HG03095 (cell line): Measurements from ENCODE around the gene GFPT2.

Experiments
- ATAC-seq: cut with Tn5 transposase; IDR thresholded peaks from one replicate; pipeline ENCODE4 v1.9.1; 2021; ENCODE audit warnings: moderate library complexity; ENCODE audit not compliant: unreplicated experiment

GFPT2 gene

DNA sequence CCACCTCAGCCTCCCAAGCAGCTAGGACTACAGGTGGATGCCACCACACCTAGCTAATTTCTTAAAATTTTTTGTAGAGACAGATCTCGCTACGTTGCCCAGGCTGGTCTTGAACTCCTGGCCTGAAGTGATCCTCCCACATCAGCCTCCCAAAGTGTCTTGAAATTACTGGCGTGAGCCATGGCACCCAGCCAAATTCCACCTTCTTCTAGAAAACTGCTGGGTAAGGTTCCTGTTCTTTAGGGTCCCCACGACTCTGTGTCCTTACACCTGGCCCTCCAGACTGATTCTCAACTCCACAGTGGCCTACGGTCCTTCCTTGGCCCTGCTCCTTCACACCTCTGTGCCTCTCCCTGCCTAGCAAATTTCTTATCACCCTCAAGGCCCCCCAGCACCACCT, 63.2 kb downstream of the GFPT2 start:
- ATAC-seq = no peak

DNA sequence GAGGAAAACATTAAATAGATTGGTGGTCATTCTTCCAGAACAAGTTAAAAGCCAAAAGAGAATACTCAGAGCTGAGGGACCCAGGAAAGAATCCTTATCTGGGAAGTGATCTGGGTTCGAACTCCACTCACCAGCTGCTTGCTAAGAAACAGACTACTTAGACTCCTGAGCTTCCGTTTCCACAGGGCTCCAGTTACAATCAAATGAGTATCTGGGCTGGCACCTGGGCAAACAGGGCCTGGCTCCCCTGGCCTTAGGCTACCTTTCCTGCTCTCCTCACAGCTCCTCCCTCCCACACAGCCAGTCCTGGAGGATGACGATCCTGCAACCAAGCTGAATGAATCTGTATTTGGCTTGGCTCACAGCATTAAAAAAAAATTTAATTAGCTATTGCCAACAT, 63.7 kb downstream of the GFPT2 start:
- ATAC-seq = no peak

DNA sequence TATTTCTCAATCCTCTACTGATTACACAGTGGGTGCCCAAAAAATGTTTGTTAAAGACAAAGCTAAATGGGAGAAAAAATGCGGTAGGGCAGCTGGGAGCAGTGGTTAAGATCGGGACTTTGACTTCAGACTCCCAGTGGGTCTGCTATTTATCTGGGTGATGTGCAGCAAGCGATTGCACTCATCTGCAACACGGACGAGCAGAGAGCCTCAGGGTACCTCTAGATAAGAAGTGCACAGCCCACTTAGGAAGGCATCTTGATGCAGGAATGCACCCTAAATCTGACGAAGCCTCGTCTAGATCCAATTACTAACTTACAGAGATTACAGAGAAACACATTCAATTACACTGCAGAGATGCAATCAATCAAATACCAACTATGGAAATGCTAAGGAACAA, 65.3 kb downstream of the GFPT2 start:
- no peak for ATAC-seq

DNA sequence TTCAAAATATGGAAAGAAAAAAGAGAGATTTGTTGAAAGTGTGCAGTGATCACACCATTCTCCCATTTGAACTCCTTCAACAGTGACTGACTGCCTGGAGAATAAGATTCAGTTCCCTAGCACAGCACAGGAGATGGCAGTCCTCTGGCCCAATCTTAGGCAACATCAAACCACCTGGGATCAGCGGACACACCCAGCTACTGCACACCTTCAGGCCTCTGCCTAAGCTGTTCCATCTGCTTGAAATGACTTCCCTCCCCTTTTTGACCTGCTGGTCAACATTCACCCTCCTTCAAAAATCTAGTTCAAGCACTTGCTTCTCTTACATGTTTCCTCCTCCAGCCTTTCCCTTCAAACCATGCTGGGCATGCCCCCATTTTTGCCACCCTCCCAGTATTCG, 65.7 kb downstream of the GFPT2 start:
- ATAC-seq = no peak

DNA sequence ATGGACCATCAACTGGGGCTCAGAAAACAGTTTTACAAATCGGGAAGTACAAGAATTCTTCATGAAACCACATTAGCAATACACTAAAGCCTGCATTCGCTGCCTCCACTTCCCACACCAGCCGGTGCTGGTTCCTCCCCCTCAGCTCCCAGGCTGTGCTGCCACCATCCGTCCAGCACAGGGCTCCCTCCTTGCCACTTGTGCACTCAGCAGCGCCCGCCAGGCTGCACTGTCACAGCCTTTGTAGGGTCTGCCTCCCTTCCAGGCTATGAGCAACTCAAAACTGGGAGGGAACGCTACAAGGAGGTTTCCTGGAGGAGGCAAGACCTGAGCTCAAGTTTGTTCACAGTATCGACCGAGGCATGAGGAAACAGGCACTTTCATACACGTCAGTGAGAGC, 69.0 kb downstream of the GFPT2 start:
- ATAC-seq = no peak

DNA sequence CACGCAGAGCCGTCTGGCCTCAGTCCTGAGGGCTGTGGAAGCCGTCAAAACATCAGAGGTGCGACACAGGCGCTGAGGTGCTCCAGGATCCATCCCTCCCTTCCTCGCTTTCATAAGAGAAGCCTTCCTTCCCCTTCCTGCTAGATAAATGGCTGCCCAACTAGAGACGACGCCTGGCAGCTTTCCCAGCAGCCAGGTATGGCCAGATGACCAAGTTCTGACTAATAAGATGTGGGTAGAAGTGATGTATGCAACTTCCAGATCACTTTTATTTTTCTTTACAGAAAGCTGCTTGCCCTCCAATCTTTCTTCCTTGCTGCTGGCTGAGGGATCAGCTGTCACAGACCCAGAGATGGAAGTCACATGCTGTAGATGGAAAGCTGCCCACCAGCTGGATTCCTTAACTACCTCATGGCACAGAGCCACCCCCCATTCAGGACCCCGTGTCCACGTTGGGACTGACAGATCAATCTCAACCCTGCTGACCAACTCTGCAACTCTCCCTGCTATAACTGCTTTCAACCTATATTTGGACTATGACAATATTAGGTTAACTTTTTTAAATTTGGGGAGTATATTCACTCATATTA, 70.0 kb downstream of the GFPT2 start:
- no peak for ATAC-seq

DNA sequence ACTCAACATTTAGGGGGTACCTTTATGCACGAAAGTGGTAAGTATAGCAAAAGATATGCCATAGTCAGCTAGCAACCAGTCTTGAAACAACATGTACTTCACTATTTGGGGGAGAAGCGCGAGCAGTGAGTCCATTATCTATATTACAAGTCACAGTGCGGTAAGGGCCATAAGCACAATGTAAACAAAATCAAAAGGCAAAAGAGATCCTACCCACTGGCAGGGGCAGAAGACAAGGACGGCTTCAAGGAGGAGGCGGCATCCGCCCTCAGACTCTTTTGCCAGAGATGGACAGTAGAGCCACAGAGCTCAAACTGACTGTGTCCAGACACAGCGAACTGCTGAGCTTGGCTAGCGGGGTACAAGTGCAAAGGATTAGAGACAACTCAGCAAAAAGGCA, 70.9 kb downstream of the GFPT2 start:
- ATAC-seq = no peak

DNA sequence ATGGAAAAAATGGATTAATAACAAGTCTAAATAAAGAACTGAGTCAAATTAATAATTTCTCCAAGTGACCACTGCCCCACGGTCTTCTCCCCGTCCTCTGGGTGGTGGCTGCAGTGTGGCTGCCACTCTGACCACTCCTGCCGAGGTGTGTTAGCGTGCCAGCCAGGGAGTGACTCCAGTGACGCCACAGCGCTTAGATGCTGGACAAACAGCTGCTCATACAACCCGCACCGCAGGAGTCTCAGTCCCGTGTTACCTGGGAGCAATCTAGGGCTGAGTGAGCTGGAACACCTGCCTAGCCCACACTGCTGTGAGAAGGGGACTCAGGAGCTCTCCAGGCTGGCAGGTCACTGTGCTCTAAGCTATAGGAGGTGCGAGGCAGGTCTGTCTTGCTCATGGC, 71.4 kb downstream of the GFPT2 start:
- ATAC-seq = no peak

DNA sequence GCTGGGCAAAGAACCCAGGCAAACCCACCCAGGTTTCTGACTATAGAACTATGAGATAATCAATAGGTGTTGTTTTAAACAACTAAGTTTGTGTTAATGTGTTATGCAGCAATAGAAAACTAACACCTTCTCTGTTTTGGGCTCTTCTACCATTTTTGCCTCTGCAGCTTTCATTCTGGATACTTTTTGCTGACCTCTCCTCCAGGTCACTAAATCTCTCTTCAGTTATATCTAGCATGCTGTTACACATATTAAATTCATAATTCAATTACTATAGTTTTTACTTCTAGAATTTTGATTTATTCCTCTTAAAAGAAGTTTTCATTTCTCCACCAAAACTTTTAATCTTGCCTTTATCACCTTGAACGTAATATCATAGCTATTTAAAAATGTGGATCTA, 78.4 kb downstream of the GFPT2 start:
- no peak for ATAC-seq

DNA sequence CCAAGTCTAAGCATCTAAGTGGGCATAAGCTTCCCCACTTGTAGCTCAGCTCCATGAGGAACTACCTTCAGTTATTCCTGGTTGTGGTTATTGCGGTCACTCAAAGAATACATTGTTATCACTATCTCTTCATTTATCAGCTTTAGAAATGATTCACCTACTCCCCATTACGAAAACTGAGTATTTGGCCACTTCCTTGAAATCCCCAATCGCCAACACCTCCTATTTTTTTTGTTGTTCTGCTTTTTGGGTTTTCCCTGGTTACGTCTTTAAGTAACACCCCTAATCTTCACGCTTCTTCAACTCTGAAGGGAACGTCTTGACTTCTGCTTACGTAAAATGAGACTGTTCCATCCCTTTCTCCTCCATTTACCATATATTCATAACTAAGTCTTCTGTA, 81.9 kb downstream of the GFPT2 start:
- no peak for ATAC-seq

DNA sequence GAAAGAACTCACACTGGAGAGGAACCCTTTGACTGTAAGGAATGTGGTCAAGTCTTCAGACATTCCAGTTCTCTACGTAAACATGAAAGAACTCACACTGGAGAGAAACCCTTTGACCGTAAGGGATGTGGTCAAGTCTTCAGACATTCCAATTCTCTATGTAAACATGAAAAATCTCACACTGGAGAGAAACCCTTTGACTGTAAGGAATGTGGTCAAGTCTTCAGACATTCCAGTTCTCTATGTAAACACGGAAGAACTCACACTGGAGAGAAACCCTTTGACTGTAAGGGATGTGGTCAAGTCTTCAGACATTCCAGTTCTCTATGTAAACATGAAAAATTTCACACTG, 93.9 kb downstream of the GFPT2 start:
- ATAC-seq = no peak

DNA sequence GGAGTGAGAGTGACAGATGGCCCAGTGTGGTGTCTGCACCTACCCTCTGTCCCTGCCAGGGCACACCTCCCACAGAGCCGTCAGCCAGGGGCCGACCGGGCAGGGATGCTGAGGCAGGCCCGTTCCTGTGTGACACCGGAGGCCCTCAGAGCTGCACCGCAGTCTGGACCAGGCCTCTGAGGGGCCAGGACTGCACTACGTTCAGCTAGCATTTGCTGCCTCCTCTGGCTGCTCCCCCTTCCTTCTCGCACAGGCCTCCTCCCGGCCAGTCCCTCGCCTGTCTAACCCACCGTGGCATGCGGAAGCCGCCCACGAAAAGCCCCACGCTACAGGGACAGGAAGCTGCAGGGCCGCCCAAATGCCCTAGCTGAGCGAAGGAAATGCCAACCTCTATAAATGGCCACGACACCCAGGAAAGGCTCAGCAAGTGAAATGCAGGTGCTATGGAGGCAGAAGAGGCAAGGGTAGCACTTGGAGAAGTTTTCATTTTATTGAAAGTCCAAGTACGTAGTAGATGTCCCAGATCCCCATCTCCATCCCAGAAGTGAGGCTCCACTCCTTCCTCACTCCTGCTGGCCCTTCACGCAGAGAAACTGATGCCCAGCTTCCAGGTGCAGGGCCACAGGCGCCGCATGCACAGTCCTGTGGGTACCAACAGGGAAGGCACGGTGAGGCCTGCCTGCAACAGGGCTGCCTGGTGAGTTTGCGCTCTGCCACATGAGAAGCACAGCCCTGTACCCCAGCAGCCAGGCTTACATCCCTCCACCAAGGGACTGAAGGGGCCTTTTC, 99.9 kb downstream of the GFPT2 start:
- ATAC-seq = no peak

DNA sequence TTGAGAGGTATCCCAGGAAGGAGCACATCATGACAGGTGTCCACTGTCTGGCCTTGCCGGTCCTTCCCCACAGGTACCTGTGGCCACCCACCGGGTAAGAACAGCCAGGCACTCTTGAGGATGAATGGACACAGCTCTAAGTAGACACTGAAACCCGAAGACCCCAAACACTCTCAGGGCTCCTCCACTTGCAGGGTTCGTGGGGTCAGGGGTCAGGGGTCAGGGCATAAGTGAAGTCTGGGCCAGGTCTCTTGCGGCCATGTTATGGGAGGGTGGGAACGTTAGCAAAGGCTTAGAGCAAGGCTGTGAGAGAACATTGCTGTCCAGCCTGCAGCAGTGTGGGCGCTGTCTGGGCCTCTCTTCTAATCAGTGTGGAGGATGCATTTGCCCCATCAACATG, 101.2 kb downstream of the GFPT2 start:
- no peak for ATAC-seq

DNA sequence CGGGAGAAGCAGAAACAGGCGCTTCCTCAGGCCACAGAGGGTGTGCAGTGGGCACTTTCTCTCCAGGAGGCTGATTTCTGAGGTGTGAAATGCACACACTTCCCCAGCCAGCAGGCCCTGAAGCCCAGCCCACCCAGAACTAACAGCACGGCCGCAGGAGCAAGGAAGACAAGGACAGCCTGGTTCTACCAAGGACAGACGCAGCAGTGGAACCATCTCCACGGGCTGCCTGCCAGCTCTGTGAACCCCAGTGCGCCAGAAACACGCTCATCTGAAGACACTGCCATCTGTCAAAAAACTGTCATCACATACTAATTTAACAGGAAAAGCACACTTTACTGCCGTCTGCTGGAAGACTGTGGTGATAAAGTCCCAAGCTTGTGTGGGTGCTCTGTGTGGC, 102.0 kb downstream of the GFPT2 start:
- ATAC-seq = no peak
